ENCODE measurements around the gene REEP6.

GRCh38 chr19:1471515-1472160, 19.3 kb upstream of the REEP6 start:
- TF ChIP-seq, protein P1, sequence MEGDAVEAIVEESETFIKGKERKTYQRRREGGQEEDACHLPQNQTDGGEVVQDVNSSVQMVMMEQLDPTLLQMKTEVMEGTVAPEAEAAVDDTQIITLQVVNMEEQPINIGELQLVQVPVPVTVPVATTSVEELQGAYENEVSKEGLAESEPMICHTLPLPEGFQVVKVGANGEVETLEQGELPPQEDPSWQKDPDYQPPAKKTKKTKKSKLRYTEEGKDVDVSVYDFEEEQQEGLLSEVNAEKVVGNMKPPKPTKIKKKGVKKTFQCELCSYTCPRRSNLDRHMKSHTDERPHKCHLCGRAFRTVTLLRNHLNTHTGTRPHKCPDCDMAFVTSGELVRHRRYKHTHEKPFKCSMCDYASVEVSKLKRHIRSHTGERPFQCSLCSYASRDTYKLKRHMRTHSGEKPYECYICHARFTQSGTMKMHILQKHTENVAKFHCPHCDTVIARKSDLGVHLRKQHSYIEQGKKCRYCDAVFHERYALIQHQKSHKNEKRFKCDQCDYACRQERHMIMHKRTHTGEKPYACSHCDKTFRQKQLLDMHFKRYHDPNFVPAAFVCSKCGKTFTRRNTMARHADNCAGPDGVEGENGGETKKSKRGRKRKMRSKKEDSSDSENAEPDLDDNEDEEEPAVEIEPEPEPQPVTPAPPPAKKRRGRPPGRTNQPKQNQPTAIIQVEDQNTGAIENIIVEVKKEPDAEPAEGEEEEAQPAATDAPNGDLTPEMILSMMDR (IDR thresholded peaks at IDR 0.05; ENCODE audit: insufficient read depth, low read length, poor library complexity, severe bottlenecking) = no peak
- no peak for TF ChIP-seq EZH2phosphoT487 (conservative IDR thresholded peaks at IDR 0.05; ENCODE audit: low read length)

Data from SU-DHL-6 (cell line).